SK-N-MC (cell line): Measurements from ENCODE around the gene LGR5.

ENCODE experiments used
- EZH2 ChIP-seq: fragments of 200-600 bp; sonication (generic); IDR thresholded peaks from one replicate; pipeline ENCODE4 v1.6.1; 2017; ENCODE audit warnings: antibody characterized with exemption
- FOXP2 ChIP-seq: optimal IDR thresholded peaks from 2 replicates; pipeline ENCODE3; 2011; ENCODE audit warnings: mild to moderate bottlenecking, moderate library complexity; ENCODE audit not compliant: insufficient read depth; ENCODE audit errors: extremely low read length, control extremely low read depth
- POLR2AphosphoS5 ChIP-seq: IDR thresholded peaks from 2 replicates; pipeline ENCODE4 v1.6.1; 2012; ENCODE audit warnings: mild to moderate bottlenecking, low read depth, low read length, borderline replicate concordance

- TF ChIP-seq EZH2, result no peak
- TF ChIP-seq POLR2AphosphoS5, result no peak
- TF ChIP-seq FOXP2, result no peak
Observed at GRCh38 chr12:71438670-71439361, 782 bp upstream of the LGR5 start.
